COLO668 (cell line): ENCODE measurements around the gene PCBD1.
"Not testable (repeated sequence)": the region's sequence is repeated elsewhere in the genome, so short reads cannot be mapped to it uniquely, and the experiment has no call there.

Experiments used
- DNase-seq: peaks from one replicate; lab custom pipeline; 2025; ENCODE audit not compliant: unreplicated experiment; lab: John Stamatoyannopoulos, UW

PCBD1 gene

GRCh38 chr10:70887804-70888800 is at the start of gene PCBD1:
Gene PCBD1, minus strand, starts transcription at chr10:70888565. Its CDS starts 32 bp downstream, at chr10:70888533.
- peak; percentile 83 for DNase-seq

GRCh38 chr10:70937661-70938060 is 49.3 kb upstream of the PCBD1 start:
- no peak for DNase-seq

- no peak for DNase-seq
Observed at GRCh38 chr10:70936111-70936510, 47.7 kb upstream of the PCBD1 start.

DNA sequence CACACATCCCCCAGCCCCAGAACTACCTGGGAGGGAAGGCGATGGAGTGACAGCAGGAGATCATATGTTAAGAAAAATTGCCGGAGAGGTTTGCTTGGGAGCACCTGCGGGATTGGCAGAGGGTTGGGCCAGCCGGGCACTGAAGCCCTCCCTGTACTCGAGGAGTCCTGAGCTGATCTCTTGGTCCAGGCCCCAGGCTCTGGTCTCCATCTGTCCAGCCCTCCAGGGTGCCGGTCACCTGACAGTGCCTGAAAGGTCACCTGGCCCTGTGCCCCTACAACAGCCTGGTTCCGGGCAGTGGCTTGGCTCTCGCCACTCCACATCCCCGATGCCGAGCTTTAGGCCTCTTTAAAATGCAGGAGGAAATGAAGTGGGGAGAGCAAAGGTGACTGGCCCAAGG is 47.3 kb upstream of the PCBD1 start:
- no peak for DNase-seq

- no peak for DNase-seq
Observed at GRCh38 chr10:70935125-70935625, 46.8 kb upstream of the PCBD1 start.

- no peak for DNase-seq
Observed at GRCh38 chr10:70934701-70935100, 46.3 kb upstream of the PCBD1 start.

DNA sequence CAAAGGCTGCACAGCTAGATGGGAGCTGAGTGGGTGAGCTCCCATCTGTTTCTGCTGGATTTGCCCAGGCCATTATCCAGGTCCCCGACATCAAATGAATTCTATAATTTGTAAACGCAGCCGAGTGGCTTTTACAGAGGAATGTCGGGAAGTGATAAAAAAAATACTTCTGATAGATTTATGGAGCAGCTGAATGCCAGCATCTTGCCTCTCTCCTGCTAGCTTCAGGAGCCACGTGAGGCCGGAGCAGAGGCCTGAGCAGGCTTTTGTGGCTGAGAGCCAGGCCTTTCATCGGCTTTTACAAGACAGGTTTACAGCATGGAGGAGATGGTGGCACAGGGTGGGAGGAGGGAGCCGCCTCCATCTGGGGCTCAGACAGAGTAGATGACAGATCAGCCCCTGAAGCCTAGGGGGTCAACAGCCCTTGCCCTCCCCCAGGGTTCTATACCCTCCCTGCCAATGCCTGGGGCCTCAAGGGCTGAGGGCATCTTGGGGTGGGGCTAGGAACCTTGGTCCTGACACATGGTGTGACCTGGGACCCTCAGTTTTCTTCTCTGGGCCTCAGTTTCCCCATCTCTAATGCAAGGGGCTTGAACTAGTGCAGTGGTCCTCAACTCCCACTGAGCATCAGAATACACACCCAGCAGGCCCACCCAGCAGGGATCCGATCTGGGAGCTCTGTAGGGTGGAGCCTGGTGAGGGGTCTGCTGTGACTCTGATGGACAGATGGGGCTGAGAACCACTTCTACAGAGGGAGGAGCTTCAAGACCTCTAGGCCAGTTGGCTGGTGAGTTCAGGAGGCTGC is 44.2 kb upstream of the PCBD1 start:
- DNase-seq, result no peak

- DNase-seq, result no peak
Observed at GRCh38 chr10:70931168-70931815, 42.9 kb upstream of the PCBD1 start.

- no peak for DNase-seq
Observed at GRCh38 chr10:70930263-70931000, 42.1 kb upstream of the PCBD1 start.

GRCh38 chr10:70928140-70928539 is 39.8 kb upstream of the PCBD1 start:
- DNase-seq, result no peak

DNA sequence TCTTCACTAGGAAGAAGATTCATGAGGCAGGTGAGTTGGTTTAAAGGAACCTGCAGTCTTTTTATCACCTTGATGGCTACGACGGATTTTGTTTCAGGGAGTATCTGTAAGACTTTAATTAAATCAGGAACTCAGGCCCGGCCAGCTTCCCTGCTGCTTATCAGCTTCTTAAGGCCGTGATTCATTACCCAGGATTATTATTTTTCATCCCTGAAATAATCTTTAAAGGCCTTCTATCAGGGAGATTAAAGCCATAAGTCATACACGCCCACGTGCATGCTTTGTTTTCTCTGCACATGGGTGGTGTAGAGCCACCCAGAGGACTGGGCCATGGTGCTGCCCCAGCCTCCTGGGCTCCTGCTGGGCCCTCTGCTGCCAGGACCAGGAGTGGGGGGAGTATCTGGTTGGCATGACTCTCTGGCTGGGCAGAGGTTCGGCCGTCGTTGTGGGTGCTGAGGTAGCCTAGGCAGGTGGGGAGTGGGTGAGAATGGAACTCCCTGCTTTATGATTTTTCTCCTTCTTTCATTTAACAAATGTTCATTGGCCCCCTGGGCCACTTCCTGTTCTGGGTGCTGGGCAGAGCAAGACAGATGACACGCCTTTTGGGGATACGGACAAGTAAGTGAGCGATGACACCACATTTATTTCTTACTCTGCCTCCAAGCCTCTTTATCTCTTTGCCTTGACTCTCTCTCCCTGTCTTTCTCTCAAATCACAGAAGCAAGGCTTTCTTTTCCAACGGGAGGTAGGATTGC is 39.0 kb upstream of the PCBD1 start:
- DNase-seq, result no peak

DNA sequence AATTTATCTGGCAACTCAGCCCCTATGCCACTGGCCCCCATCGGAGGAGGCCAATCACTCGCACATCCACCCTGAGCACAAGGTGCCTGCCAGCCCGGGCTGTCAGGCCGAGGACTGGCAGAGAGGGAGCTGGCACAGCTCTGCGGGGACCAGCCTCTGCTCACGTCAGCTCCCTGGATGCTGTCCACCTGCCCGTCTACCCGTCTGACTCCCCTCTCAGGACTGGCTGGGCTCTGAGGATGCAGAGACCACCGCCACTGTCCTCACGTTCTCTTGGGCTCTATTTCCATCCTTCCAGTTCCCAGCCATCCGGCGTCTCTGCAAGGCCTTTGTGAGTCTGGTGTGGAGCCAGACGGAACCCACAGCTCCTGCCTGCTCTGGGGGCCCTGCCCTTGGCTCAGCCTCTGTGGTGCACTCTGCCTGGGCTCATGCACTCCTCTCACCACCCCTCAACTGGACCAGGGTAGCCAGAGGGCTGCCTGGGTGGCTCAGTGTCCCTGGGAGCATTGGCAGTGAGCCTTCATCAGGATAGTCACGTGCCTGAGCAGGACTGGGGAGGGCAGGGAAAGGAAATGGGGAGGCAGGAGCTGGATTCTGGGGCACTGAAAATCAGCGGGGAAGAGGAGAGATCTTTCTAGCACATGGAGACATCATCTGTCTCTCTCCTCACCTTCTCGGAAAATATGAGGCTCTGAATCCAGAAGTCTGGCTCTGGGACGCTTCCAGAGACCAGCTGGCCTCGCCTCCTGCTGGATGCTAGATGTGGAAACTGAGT is 38.0 kb upstream of the PCBD1 start:
- no peak for DNase-seq

DNA sequence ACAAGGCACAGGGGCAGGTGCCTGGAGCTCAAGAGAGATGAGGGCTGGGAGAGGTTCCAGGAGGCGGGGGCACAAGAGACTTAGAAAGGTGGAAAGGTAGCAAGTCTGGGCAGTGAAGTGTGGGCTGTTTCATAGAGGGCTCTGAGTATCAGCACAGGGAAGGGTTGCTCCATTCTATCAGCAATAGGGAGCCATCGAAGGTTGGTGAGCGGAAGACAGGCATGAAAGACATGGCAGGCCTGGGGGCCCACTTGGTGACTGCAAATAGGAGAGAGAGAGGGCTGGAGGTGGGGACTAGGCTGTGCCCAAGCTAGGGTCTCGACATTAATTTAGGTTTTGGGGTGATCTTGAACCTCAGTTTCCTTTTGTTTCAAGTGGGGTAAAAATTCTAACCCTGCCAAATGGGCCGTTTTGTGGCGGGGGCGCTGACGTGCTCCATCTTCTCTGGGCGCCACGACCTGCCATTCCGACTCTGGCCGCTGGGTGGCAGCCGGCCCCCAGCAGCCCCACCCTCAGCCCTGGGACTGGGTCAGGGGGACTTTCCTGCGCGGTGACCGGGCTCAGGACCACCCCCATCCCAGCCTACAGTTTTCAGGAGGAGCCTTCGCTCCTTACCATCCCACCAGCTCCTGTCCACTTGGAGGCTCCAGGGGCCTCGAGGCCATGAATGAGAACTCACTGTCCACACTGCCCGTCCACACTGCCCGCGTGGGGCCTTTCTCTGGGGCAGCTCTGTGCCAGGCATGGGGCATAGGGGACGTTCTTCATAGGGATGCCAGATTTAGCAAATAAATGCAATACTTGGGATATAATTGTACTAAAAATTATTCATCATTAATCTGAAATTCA is 37.2 kb upstream of the PCBD1 start:
- DNase-seq, result peak; percentile 16

GRCh38 chr10:70923696-70924095 is 35.3 kb upstream of the PCBD1 start:
- no peak for DNase-seq

DNA sequence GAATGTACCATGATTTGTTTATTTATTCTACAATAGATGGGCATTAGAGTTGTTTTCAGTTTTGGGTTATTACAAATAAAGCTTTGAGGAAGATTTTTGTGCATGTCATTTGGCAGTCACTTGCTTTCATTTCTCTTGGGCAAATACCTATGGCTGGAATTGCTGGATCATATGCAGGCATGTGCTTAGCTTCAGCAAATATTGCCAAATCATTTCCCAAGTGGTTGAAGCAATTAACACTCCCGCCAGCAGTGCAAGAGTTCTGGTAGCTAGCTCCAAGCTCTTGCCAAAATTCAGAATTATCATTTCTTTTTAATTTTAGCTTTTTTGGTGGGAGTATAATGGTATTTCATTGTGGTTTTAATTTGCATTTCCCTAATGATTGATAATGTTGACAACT is 32.9 kb upstream of the PCBD1 start:
- no peak for DNase-seq

- DNase-seq, result peak; percentile 84
Observed at GRCh38 chr10:70920519-70920918, 32.2 kb upstream of the PCBD1 start.

GRCh38 chr10:70919906-70920305 is 31.5 kb upstream of the PCBD1 start:
- not testable (repeated sequence) for DNase-seq
